Measurements from ENCODE around the gene MYH7.
"Not testable (repeated sequence)": the region's sequence is repeated elsewhere in the genome, so short reads cannot be mapped to it uniquely, and the experiment has no call there.

Gene MYH7

GRCh38 chr14:23402296-23403138 lies 32.9 kb downstream of the MYH7 start:
- no peak overlapping the region for H3K9ac ChIP-seq (ENCODE audit: low read depth, low read length)

GRCh38 chr14:23401291-23401690 lies 34.2 kb downstream of the MYH7 start:
- no peak overlapping the region for H3K4me2 ChIP-seq (ENCODE audit: low read length)
- no peak overlapping the region for H3K4me3 ChIP-seq (ENCODE audit: low read length)
- H3K36me3 ChIP-seq (ENCODE audit: insufficient read depth, low read length) = no peaks in the 10 kb centered on the region
- H3K27me3 ChIP-seq (ENCODE audit: control insufficient read depth, insufficient read depth, low read length) = peaks cover 40% of the 10 kb centered on the region
- H3K4me1 ChIP-seq (ENCODE audit: control insufficient read depth, insufficient read depth, low read length) = no peaks in the 10 kb centered on the region
- no peak overlapping the region for H3K9ac ChIP-seq (ENCODE audit: low read depth, low read length)
- H3K9me3 ChIP-seq (replicated peaks; ENCODE audit: low read length) = no peaks in the 10 kb centered on the region

More at GRCh38 chr14:23402296-23403138, 32.9 kb downstream of the MYH7 start:
- no peak overlapping the region for H3K4me3 ChIP-seq (ENCODE audit: low read length)
- H3K4me1 ChIP-seq (ENCODE audit: control insufficient read depth, insufficient read depth, low read length) = no peaks in the 10 kb centered on the region
- H3K36me3 ChIP-seq (ENCODE audit: insufficient read depth, low read length) = no peaks in the 10 kb centered on the region
- peaks cover 44% of the 10 kb centered on the region for H3K27me3 ChIP-seq (ENCODE audit: control insufficient read depth, insufficient read depth, low read length)
- H3K4me2 ChIP-seq (ENCODE audit: low read length) = no peak overlapping the region
- no peaks in the 10 kb centered on the region for H3K9me3 ChIP-seq (replicated peaks; ENCODE audit: low read length)

- not testable (repeated sequence) for H3K9ac ChIP-seq (ENCODE audit: low read depth, low read length); H3K4me2 ChIP-seq (ENCODE audit: low read length); H3K4me3 ChIP-seq (ENCODE audit: low read length); H3K9me3 ChIP-seq (replicated peaks; ENCODE audit: low read length); H3K4me1 ChIP-seq (ENCODE audit: control insufficient read depth, insufficient read depth, low read length); H3K36me3 ChIP-seq (ENCODE audit: insufficient read depth, low read length)
- H3K27me3 ChIP-seq (ENCODE audit: control insufficient read depth, insufficient read depth, low read length) = peaks cover 40% of the 10 kb centered on the region
These were observed 34.8 kb downstream of the MYH7 start for GRCh38 chr14:23400496-23401149.

- Histone ChIP-seq H3K27me3 (ENCODE audit: control insufficient read depth, insufficient read depth, low read length) (peaks cover 36% of the 10 kb centered on the region), H3K9me3 (replicated peaks; ENCODE audit: low read length) (no peaks in the 10 kb centered on the region), H3K4me1 (ENCODE audit: control insufficient read depth, insufficient read depth, low read length) (no peaks in the 10 kb centered on the region), H3K4me2 (ENCODE audit: low read length) (no peak overlapping the region), H3K9ac (ENCODE audit: low read depth, low read length) (no peak overlapping the region), H3K36me3 (ENCODE audit: insufficient read depth, low read length) (no peaks in the 10 kb centered on the region), H3K4me3 (ENCODE audit: low read length) (no peak overlapping the region)
These were observed 35.9 kb downstream of the MYH7 start for GRCh38 chr14:23399591-23399990.

- no peak overlapping the region for H3K9ac ChIP-seq (ENCODE audit: low read depth, low read length)
- H3K36me3 ChIP-seq (ENCODE audit: insufficient read depth, low read length) = no peaks in the 10 kb centered on the region
- H3K4me3 ChIP-seq (ENCODE audit: low read length) = no peak overlapping the region
- H3K9me3 ChIP-seq (replicated peaks; ENCODE audit: low read length) = no peaks in the 10 kb centered on the region
- H3K4me1 ChIP-seq (ENCODE audit: control insufficient read depth, insufficient read depth, low read length) = no peaks in the 10 kb centered on the region
- H3K27me3 ChIP-seq (ENCODE audit: control insufficient read depth, insufficient read depth, low read length) = peaks cover 32% of the 10 kb centered on the region
- no peak overlapping the region for H3K4me2 ChIP-seq (ENCODE audit: low read length)
These were observed 36.3 kb downstream of the MYH7 start for GRCh38 chr14:23399136-23399535.

- Histone ChIP-seq H3K4me3 (ENCODE audit: low read length) (no peak overlapping the region), H3K36me3 (ENCODE audit: insufficient read depth, low read length) (no peaks in the 10 kb centered on the region), H3K27me3 (ENCODE audit: control insufficient read depth, insufficient read depth, low read length) (peaks cover 24% of the 10 kb centered on the region), H3K9ac (ENCODE audit: low read depth, low read length) (no peak overlapping the region), H3K4me2 (ENCODE audit: low read length) (no peak overlapping the region), H3K4me1 (ENCODE audit: control insufficient read depth, insufficient read depth, low read length) (no peaks in the 10 kb centered on the region), H3K9me3 (replicated peaks; ENCODE audit: low read length) (no peaks in the 10 kb centered on the region)
These were observed 37.1 kb downstream of the MYH7 start for GRCh38 chr14:23398348-23398747.

GRCh38 chr14:23396781-23397407 lies 38.6 kb downstream of the MYH7 start:
- H3K36me3 ChIP-seq (ENCODE audit: insufficient read depth, low read length) = no peaks in the 10 kb centered on the region
- H3K9ac ChIP-seq (ENCODE audit: low read depth, low read length) = no peak overlapping the region
- H3K9me3 ChIP-seq (replicated peaks; ENCODE audit: low read length) = no peaks in the 10 kb centered on the region
- H3K4me1 ChIP-seq (ENCODE audit: control insufficient read depth, insufficient read depth, low read length) = no peaks in the 10 kb centered on the region
- peaks cover 18% of the 10 kb centered on the region for H3K27me3 ChIP-seq (ENCODE audit: control insufficient read depth, insufficient read depth, low read length)
- H3K4me3 ChIP-seq (ENCODE audit: low read length) = no peak overlapping the region
- H3K4me2 ChIP-seq (ENCODE audit: low read length) = no peak overlapping the region

- Histone ChIP-seq H3K9ac (ENCODE audit: low read depth, low read length) (no peak overlapping the region), H3K9me3 (replicated peaks; ENCODE audit: low read length) (no peaks in the 10 kb centered on the region), H3K36me3 (ENCODE audit: insufficient read depth, low read length) (no peaks in the 10 kb centered on the region), H3K27me3 (ENCODE audit: control insufficient read depth, insufficient read depth, low read length) (peaks cover 18% of the 10 kb centered on the region), H3K4me1 (ENCODE audit: control insufficient read depth, insufficient read depth, low read length) (no peaks in the 10 kb centered on the region), H3K4me3 (ENCODE audit: low read length) (no peak overlapping the region), H3K4me2 (ENCODE audit: low read length) (no peak overlapping the region)
These were observed 39.3 kb downstream of the MYH7 start for GRCh38 chr14:23396126-23396525.

GRCh38 chr14:23392613-23393012 lies 42.8 kb downstream of the MYH7 start:
- no peak overlapping the region for H3K4me2 ChIP-seq (ENCODE audit: low read length)
- H3K9me3 ChIP-seq (replicated peaks; ENCODE audit: low read length) = no peaks in the 10 kb centered on the region
- no peaks in the 10 kb centered on the region for H3K36me3 ChIP-seq (ENCODE audit: insufficient read depth, low read length)
- no peaks in the 10 kb centered on the region for H3K4me1 ChIP-seq (ENCODE audit: control insufficient read depth, insufficient read depth, low read length)
- peaks cover 32% of the 10 kb centered on the region for H3K27me3 ChIP-seq (ENCODE audit: control insufficient read depth, insufficient read depth, low read length)
- no peak overlapping the region for H3K9ac ChIP-seq (ENCODE audit: low read depth, low read length)
- no peak overlapping the region for H3K4me3 ChIP-seq (ENCODE audit: low read length)

GRCh38 chr14:23389871-23390270 lies 45.6 kb downstream of the MYH7 start:
- not testable (repeated sequence) for H3K4me3 ChIP-seq (ENCODE audit: low read length)
- H3K27me3 ChIP-seq (ENCODE audit: control insufficient read depth, insufficient read depth, low read length) = peaks cover 33% of the 10 kb centered on the region

GRCh38 chr14:23389396-23389795 lies 46.1 kb downstream of the MYH7 start:
- Histone ChIP-seq H3K4me2 (ENCODE audit: low read length) (no peak overlapping the region), H3K4me3 (ENCODE audit: low read length) (no peak overlapping the region), H3K9ac (ENCODE audit: low read depth, low read length) (no peak overlapping the region), H3K9me3 (replicated peaks; ENCODE audit: low read length) (no peaks in the 10 kb centered on the region), H3K27me3 (ENCODE audit: control insufficient read depth, insufficient read depth, low read length) (peaks cover 33% of the 10 kb centered on the region), H3K4me1 (ENCODE audit: control insufficient read depth, insufficient read depth, low read length) (no peaks in the 10 kb centered on the region), H3K36me3 (ENCODE audit: insufficient read depth, low read length) (no peaks in the 10 kb centered on the region)

More at GRCh38 chr14:23389871-23390270, 45.6 kb downstream of the MYH7 start:
- not testable (repeated sequence) for H3K9ac ChIP-seq (ENCODE audit: low read depth, low read length); H3K9me3 ChIP-seq (replicated peaks; ENCODE audit: low read length); H3K4me2 ChIP-seq (ENCODE audit: low read length); H3K4me1 ChIP-seq (ENCODE audit: control insufficient read depth, insufficient read depth, low read length); H3K36me3 ChIP-seq (ENCODE audit: insufficient read depth, low read length)

All from skeletal muscle satellite cell (primary cell).